Epithelial cell of umbilical artery (primary cell): Measurements from ENCODE around the gene CTSL. TPM values are rescaled to one million over a fixed set of nuclear protein-coding genes. Genes with fewer than 3 reads are reported as not detected.

Source experiments
- total RNA-seq: library from RNA; depleted of rRNA; stranded (reverse); fragments of >200 nt; gene quantifications from 2 replicates; pipeline ENCODE4 v1.2.3, GENCODE V29; 2014

The CTSL gene
- 105 and 186 TPM in 2 replicates for total RNA-seq

DNA sequence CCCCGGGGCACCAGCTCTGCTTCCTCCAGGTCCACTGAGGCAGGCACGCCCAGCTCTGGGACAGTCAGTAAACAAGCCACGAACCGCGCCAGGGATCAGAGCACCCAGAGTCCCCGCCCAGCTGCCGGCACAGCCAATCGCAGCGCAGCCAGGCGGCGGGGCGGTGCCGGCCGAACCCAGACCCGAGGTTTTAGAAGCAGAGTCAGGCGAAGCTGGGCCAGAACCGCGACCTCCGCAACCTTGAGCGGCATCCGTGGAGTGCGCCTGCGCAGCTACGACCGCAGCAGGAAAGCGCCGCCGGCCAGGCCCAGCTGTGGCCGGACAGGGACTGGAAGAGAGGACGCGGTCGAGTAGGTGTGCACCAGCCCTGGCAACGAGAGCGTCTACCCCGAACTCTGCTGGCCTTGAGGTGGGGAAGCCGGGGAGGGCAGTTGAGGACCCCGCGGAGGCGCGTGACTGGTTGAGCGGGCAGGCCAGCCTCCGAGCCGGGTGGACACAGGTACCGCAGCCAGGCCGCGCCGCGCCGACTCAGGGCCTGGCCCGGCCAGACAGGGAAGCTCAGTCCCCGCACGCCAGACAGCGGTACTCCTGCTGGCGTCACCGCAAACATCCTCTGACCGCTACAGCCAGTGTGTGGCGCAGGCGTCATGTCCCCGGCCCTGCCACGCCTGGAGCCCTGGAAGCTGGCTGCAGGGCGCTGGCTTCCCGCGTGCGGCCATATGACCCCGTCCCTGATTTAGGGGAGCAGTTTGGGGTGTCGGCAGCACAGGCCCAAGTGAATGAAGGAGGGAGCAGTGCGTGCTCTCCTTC is at the start of gene CTSL:
Gene CTSL (plus strand): TSS at position 220 of the 810 bp plus-strand sequence. CDS start 1,485 bp downstream, outside the sequence.

Other genes with a start within 250 kb of the CTSL start
- gene DAPK1, start 228.3 kb upstream of the CTSL start, total RNA-seq = 29.2 and 44.4 TPM in 2 replicates
- not detected in 2 replicates for gene SPATA31E1, start 156.8 kb downstream of the CTSL start, total RNA-seq
- not detected in 2 replicates for gene SPATA31C1, start 191.8 kb downstream of the CTSL start, total RNA-seq
- gene CDK20, start 248.4 kb downstream of the CTSL start, total RNA-seq = 0.32 and 0.76 TPM in 2 replicates